HG03175 (cell line): ENCODE measurements around the gene STK35.

ENCODE experiments used
- ATAC-seq: cut with Tn5 transposase; IDR thresholded peaks from one replicate; pipeline ENCODE4 v1.9.1; 2021; ENCODE audit warnings: mild to moderate bottlenecking, moderate library complexity; ENCODE audit not compliant: unreplicated experiment

STK35 gene

DNA sequence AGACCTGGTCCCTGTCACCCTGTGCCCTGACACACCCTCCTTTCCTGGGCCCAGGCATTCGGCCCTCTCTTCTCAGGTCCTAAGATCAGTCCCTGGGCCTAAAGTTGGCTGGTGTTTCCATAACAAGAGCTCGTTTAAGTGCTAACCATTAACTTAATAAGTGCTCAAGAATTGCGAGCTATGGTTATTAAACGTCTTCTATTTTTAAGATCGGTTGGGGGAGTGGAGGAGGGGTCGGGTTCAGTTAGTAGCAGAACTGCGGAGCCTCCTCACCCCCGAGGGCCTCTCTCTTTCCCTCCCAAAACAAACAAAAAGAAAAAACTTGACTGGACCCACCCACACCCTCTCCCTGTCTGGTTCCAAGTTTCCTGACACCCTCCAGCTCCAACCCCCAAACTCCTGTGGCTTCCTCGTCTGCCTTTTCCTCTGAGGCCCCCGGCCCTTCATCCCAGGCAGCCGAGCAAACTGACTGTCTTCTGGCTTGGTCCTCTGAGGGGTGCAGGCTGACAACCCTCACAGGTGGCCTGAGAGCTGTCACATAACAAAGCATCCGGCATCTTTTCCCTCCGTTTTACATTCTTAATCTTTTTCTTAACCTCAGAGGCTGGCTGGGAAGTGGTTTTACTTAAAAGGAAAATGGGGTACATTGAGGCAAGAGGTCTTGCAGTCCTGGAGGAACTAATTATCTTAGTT is 2.0 kb downstream of the STK35 start:
- ATAC-seq = no peak

- ATAC-seq = no peak
These were observed 2.6 kb downstream of the STK35 start for GRCh38 chr20:2104236-2104635.

DNA sequence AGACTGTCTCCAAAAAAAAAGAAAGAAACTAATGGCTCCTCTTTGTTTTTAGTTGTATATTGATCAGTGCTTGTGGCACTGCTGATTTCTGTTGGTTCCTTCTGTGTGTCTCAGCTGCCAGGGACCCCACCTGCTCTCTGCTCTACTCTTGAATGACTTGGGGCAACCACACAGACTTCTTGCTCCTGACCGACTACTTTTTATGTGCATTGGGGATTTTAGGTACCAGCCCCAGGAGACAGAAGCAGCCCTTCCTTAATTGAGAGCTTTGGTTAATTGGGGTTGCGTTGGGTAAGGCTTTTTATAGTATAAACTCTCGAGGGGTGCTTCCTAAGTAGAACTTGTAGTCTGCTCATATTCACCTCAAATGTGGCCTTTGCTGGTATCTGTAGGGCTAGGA is 6.9 kb downstream of the STK35 start:
- no peak for ATAC-seq

DNA sequence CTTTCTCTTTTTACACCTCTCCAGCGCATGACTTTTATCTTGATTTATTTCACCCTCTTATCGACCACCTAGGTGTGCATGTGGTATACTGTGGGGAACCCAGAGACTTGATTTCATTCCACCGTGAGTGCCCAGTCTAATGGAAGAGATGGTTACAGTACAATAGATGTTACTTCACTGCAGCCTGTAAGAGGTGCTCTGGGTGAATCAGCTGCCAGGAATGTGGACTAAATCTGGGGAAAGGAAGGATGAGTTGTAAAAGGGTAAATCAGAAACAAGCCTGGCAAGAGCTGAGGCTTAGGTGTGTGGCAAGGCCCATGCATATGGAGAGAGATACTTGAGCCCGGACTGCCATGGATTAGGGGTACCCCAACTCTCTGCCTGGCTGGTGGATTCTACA is 7.4 kb downstream of the STK35 start:
- no peak for ATAC-seq

DNA sequence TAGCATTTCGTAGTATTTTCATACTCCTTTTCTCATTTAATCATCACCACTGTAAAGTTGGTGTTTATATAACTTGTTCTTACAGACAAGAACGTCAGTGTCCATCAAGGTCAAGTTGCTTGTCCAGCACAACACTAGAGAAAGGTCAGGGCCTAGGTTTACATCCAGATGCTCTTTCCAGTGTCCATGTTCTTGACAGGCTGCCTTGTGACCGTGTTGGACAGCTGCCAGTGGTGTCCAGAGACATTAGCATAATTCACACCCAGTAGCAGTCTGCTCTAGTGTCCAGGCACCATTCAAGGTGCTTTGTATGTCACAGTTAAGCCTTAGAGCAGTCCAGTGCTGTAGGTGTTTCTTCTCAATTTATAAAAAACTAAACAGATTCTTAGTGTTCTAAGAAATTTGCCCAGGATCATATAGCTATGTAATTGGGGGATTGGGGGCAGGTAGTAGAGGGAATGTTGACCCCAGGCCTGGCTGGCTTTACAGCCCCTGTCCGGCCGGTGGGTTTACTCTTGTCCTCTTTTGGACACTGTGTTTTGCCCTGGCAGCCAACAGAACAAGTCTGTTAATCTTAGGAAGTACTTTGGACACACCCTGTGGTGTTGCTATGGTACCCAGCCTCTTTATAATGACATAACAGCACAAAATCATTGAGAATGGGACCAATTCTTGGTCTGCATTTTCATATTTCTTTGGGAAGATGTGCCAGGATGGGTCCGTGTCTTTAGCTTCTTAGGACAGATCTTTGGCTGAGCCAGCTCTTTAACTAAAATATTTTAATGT is 8.0 kb downstream of the STK35 start:
- ATAC-seq = no peak

DNA sequence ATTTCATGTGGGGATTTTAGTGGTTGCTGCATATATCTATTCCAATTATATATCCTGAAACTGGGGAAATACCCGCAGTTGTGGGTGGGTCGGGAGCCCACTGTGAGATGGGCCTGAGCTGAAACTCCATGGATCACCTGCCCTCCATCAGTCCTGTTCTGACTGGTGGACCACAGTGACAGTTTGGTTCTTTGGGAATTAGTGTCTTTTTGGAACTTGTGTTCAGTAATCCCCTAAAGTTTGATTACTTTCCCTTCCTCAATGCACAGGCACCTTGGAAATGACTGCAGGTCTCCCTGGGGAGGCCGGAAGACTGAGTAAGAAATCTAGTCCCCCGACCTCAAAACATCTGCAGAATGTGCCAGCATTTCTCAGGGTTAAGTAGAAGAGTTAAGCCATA is 11.3 kb downstream of the STK35 start:
- ATAC-seq = no peak

DNA sequence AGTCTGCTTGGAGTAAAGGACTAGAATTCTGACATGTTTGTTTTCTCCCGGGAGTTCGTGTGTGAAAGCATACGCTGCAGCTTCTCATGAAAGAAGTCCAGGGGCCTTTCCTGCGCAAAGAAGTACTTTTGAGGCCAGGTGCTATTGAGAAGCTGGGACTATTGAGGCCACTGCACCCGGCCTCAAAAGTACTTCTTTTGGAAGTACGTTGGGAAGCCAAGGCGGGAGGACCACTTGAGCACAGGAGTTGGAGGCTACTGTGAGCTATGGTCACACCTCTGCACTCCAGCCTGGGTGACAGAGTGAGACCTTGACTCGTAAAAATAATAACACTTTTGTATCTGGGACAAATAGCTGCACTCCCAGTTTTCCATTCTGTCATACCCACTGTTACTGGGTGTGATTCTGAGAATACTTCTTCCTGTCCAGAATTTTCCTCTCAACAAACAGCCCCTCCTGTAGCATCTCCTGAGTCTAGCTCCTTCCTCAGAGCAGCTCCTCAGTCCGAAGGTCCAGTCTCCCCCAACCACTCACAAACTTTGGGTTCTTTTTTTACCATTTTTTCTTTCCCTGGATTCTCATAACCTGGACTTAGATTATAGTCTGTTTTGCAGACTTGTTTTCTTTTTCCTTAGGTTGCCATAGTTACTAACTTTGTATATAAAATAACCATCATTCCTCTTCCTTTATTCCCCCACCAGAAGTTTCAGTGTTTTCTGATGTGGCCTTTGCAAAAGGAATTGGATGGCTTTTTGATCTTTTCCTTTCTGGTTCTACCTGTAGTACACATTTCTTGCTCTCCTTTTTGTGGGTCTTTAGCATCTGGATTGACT is 12.7 kb downstream of the STK35 start:
- ATAC-seq = no peak

DNA sequence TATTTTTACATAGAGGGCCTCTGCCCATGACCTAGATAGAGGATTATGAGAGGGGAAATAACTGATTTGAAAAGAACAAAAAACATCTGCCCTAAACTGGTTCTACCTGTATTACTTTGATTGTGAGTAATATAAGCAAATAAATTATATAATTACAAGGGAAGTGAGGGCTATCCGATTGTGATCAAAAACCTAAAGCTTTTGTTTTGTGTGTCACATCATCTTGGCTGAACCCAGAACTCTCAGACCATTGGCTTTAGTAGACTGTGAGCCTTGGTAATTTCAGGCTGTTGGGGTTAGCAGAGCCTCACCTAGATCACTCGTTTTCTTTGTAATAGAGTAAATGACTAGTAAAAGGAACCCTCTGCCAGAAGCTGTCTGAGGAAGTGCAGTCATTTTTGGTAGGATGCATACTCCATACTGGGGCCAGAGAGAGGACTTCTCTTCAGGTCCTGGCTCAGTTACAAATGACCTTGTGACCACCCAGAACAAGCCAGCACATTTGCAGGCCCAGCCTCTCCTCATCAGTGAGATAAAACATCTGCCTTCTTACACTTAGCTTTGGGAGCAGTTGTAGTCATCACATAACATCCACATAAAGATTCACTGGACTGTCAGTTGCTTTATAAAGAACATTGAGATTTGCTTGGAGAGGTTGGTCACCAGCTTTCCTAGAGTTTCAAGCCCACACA is 13.5 kb downstream of the STK35 start:
- ATAC-seq = no peak

- no peak for ATAC-seq
These were observed 14.7 kb downstream of the STK35 start for GRCh38 chr20:2116170-2116940.

DNA sequence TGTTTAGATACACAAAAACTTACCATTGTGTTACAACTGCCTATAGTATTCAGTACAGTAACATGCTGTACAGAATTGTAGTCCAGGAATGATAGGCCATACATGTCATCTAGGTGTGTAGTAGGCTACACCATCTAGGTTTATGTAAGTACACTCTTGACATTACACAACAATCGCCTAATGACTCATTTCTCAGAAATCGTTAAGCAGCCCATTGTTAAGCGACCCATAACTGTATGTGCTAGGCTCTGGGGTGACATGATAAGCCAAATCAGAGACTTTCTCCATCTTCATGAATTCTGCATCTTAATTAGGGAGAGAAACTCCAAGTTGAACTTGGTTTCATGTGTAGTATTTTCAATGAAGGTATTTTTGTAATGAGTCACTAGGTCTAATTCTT is 17.2 kb downstream of the STK35 start:
- ATAC-seq = no peak

DNA sequence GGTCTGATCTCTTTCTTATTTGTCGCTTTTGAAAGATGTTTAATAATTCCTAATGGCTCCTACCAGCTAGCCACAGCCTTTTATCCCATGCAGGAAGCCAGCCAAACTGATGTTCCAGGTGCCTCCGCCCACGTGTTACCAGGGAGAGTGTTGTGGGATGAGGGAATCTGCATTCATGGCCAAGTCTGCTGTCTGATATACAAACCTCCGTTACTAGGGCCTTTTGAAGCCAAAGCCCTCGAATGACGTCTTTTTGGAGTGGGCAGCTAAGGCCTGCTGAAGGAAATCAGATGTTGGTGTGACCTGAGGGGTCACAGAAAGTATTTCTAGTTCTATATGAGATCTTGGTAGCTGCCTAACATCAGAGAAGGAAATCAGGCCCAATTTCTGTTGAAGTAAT is 21.3 kb downstream of the STK35 start:
- ATAC-seq = no peak

GRCh38 chr20:2123720-2124119 is 22.1 kb downstream of the STK35 start:
- ATAC-seq = no peak

- ATAC-seq = no peak
These were observed 23.1 kb downstream of the STK35 start for GRCh38 chr20:2124564-2125213.

DNA sequence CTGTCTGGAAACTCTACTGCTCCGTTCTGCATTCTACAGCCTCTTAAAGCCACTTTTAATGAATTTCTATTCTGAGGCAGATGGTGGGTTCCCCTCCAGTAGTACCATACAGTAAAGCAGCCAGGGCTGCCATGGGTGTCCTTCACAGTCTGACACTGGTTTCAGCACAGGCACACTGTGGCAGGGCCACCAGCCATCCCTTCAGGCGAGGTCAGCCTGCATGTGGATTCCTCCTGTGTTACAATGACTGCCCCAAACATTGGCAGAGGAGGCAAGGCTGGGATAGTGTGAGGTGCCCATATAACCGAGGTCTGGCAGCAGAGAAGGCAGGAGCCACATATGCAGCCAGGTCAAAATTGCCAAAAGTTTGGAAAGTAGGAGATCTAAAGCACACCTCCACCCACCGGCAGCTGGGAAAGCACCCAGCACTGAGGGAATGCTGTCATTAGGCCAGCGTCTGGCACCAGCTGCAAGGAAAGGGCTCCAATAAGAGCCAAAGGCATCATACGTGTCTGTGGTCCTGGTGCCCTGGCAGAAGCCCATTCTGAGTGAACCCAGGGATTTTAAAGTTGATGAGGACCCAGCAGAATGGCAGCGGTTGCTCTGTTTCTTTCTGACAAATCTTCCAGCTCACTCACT is 24.0 kb downstream of the STK35 start:
- no peak for ATAC-seq

DNA sequence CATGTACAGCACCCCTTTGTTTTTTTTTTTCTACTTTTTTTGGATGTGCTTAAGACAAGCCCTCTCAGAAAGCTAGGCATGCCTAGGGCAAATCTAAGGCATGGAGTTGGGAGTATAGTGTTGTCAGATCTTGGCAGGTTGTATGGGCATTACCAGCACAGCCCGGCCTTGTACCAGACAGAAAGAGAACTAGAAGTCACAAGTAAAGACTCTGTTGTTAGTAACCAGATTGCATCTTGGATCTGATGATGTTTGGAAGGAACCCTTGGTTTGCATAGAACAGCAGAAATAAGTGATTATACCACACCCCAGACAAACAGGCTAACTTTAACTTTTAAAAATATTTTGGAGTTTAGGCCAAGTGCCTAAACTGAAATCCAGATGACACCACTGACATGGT is 25.6 kb downstream of the STK35 start:
- ATAC-seq = no peak

DNA sequence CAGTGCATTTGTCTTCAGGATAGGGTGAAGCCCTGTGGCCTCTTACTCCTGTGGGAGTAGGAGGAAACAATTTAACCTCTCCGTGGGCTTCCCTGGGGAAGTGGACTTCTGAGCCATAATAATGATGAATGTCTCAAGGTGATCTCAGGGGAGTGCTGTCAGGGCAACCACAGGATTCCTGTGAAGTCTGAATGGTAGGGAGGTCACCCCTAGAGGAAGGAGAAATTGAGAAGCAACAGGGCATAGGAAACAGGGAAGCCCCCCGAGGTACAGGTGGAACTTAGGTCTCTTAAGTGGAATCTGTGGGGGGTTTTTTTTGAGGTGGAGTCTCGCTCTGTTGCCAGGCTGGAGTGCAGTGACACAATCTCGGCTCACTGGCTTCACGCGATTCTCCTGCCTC is 26.9 kb downstream of the STK35 start:
- ATAC-seq = no peak

- no peak for ATAC-seq
These were observed 28.5 kb downstream of the STK35 start for GRCh38 chr20:2130062-2130591.

GRCh38 chr20:2130683-2131082 is 29.1 kb downstream of the STK35 start:
- ATAC-seq = no peak

- no peak for ATAC-seq
These were observed 29.7 kb downstream of the STK35 start for GRCh38 chr20:2131366-2131765.
